SJSA1 (cell line): Measurements from ENCODE around the gene AMN. TPM values are rescaled to one million over a fixed set of nuclear protein-coding genes. Genes with fewer than 3 reads are reported as not detected.
A peak's percentile ranks its signal among the peaks of the same experiment; 100 is the strongest.

Experiments
- DNase-seq, 2 experiments: peaks; one replicate each; pipeline ENCODE4 v3.0.0-alpha.2; 2015 to 2020; ENCODE audit warnings: low spot score in 2 of 2, low read depth in 1 of 2
- H3K27ac ChIP-seq: fragments of 250-450 bp; sonication (Bioruptor Pico); 2 replicates; pipeline ENCODE4 v1.5.1; 2020; ENCODE audit warnings: mild to moderate bottlenecking, moderate library complexity
- H3K27me3 ChIP-seq: fragments of 250-450 bp; sonication (Bioruptor Pico); replicated peaks from 2 replicates; pipeline ENCODE4 v1.5.1; 2020; ENCODE audit warnings: mild to moderate bottlenecking, moderate library complexity
- H3K36me3 ChIP-seq: fragments of 250-450 bp; sonication (Bioruptor Pico); 2 replicates; pipeline ENCODE4 v1.5.1; 2020; ENCODE audit warnings: mild to moderate bottlenecking
- H3K4me1 ChIP-seq: fragments of 250-450 bp; sonication (Bioruptor Pico); replicated peaks from 2 replicates; pipeline ENCODE4 v1.6.1; 2021; ENCODE audit warnings: mild to moderate bottlenecking
- H3K4me3 ChIP-seq: fragments of 250-450 bp; sonication (Bioruptor Pico); 2 replicates; pipeline ENCODE4 v1.5.1; 2020; ENCODE audit warnings: mild to moderate bottlenecking
- H3K9me3 ChIP-seq: fragments of 250-450 bp; sonication (Bioruptor Pico); replicated peaks from 2 replicates; pipeline ENCODE4 v1.5.1; 2020; ENCODE audit warnings: mild to moderate bottlenecking
- total RNA-seq: library from RNA; depleted of rRNA; stranded (reverse); fragments of >200 nt; shearing (Covaris generic); gene quantifications from 2 replicates; pipeline ENCODE4 v1.2.3, GENCODE V29; 2014

AMN gene
- total RNA-seq, 1 experiment from 2014 or later, result not detected

DNA sequence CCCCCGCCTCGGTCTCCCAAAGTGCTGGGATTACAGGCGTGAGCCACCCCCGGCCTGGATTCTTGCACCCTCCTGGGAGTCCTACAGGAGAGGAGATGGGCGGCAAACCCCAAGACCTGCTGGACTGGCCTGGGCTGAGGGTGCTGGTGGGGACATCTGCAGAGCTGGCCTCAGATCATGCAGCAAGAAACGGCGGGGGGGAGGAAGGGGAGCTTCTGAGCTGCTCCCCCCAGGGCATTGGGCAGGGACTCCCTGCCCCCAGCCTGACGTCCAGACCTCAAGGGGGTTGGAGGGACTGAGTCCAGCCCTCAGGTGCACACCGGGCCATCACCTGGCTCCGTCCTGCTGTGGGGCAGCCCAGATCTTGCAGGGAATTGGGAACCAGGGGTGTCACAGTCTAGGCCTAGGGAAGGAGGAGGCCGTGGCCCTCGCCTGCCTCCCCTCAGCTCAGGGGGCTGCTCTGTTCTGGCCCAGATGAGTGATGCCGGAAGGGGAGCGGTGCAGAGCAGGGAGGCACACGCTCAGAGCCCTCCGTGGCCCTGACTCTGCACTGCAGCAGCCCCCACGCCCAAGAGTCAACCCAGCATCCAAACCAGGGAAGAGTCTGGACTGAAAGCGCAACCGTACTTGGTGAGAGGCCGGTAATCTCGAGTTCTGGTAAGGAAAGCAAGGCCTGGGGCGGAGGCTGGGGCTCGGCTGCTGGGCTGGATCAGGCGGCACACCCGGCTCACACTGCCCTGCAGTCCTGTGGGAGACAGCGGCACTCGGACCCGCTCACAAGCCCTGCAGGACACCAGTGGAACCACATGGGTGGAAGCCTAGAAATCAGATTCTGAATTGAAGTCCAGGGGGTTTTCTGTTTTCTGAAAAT is 8.9 kb upstream of the AMN start:
- Histone ChIP-seq H3K9me3 (no peaks in the 10 kb centered on the region), H3K27ac (no peak overlapping the region), H3K36me3 (no peaks in the 10 kb centered on the region), H3K4me1 (no peaks in the 10 kb centered on the region), H3K27me3 (no peaks in the 10 kb centered on the region), H3K4me3 (no peak overlapping the region)
- DNase-seq, result no peak

DNA sequence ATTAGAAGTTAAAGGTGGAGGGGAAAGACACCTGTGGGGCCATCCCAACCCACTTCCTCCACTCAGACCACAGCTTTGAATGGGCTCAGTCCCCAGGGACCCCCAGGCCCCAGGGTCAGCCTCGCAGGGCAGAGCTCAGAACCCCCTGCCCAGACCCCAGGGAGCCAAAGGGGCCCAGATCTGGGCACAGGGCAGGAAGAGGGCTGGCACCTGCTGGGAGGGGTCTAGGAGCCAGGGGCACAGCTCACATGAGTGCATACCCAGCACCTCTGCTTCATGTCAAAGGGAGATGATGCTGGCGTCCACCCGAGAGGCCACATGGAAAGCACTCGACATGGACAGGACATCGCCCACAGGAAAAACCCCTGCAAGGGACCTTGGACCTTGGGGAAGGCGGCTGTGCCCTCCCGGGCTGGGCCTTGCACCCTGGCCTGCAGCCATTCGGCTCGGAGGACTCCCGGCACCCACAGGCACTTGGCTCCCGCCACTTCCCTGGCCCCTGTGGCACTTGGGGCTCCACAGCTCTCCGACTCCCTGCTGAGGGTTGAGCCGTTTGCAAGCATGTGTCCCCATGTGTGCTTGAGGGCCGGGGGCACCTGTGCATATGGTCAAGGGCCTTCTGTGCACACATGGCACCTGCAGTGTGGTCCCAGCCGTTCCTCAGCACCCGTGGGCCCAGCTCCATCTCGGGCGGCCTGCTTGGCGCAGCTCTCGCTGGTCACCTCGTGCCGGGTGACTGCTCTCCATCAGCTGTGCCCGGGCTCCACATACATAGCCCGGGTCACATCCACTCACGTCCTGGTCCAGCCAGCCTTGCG is 7.8 kb upstream of the AMN start:
- DNase-seq, result no peak
- no peaks in the 10 kb centered on the region for H3K9me3 ChIP-seq
- H3K4me3 ChIP-seq, result no peak overlapping the region
- H3K27me3 ChIP-seq, result no peaks in the 10 kb centered on the region
- H3K36me3 ChIP-seq, result no peaks in the 10 kb centered on the region
- H3K4me1 ChIP-seq, result no peaks in the 10 kb centered on the region
- no peak overlapping the region for H3K27ac ChIP-seq

DNA sequence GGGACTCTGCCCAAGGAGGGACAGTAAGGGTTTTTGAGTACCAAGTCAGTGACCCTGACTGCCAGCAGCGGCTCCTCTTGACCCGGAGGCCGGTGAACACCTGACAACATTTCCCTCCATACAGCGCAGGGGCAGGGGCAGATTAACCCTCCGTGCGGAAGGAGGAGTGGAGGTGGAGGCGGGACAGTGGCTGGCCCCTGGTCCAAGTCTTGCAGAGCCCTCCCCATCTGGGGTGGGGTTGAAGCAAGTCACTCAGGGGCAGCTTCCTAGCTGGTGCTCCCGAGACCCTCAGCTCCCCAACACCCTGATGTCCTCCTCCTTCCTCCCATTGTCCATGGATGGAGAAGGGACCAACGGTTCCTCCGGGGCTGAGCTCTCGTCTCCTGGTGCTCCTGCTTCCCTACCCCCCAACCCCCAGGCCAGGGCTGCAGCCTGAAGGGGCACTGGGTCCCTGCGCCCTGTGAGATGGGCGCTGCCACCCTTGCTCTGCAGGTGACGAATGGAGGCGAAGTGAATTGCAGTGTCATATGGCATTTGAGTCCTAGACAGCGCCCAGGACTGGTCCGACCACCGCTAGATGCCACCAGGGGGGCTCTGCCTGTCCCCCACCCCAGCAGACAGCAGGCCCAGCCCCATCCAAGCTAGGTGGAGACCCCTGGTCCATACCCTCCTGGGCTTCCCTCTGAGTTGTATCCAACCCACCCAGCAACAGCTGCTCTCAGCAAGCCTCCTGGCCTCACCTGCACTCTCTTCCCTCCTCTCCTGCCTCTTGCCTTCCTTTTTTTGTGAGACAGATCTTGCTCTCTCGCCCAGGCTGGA is 7.0 kb upstream of the AMN start:
- no peaks in the 10 kb centered on the region for H3K27me3 ChIP-seq
- no peaks in the 10 kb centered on the region for H3K9me3 ChIP-seq
- no peak overlapping the region for H3K27ac ChIP-seq
- no peak overlapping the region for H3K4me3 ChIP-seq
- no peaks in the 10 kb centered on the region for H3K36me3 ChIP-seq
- DNase-seq, result no peak
- no peaks in the 10 kb centered on the region for H3K4me1 ChIP-seq

DNA sequence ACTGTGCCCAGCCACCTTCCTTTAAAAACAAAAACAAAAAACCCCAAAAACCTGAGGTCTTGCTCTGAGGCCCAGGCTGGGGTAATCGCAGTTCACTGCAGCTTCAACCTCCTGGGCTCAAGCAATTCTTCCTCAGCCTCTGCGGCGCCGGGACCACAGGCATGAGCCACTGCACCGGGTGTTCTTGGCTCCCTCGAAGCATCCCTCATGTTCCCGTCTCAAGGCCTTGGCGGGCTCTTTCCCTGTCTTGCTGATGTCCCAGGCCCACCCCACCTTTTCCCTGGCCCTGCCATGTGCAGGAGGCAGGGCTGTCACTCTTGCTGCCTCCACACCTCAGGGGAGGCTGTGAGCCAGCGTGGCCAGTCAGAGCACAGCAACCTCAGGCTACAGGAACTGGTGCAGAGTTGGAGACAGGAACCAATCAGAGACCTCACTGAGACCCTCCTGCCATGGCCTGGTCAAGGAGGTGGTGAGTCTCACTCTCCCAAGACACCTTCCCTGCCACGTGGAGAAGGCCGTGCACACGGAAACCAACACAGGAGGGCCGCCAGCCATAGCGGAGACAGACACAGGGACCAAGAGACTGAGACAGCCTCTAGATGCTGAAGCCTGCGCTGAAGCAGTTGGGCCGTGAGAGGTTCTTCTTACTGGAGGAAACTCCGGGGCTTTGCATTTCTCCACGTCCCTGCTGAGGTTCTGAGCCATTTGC is 6.0 kb upstream of the AMN start:
- no peaks in the 10 kb centered on the region for H3K36me3 ChIP-seq
- H3K4me3 ChIP-seq, result no peak overlapping the region
- H3K27ac ChIP-seq, result no peak overlapping the region
- no peaks in the 10 kb centered on the region for H3K27me3 ChIP-seq
- no peak for DNase-seq
- no peaks in the 10 kb centered on the region for H3K4me1 ChIP-seq
- no peaks in the 10 kb centered on the region; the same call in 1 of the 2 replicates for H3K9me3 ChIP-seq

DNA sequence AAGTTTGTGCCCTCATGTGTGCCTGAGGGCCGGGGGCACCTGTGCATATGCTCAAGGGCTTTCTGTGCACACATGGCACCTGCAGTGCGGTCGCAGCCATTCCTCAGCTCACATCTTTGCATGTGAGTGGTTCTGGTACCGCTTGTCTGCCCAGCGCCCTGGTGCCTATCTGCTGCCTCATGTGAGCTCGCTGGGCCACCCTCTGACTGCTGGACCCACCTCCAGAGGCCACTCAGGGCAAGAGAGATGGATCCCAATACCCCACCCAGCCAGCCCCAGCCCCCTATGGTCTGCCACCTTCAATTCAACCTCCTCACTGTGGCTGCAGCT is 5.4 kb upstream of the AMN start:
- Histone ChIP-seq H3K4me1 (no peaks in the 10 kb centered on the region), H3K36me3 (no peaks in the 10 kb centered on the region), H3K9me3 (no peaks in the 10 kb centered on the region; the same call in 1 of the 2 replicates), H3K27ac (no peak overlapping the region), H3K4me3 (no peak overlapping the region), H3K27me3 (no peaks in the 10 kb centered on the region; the same call in 1 of the 2 replicates)
- DNase-seq, result no peak

DNA sequence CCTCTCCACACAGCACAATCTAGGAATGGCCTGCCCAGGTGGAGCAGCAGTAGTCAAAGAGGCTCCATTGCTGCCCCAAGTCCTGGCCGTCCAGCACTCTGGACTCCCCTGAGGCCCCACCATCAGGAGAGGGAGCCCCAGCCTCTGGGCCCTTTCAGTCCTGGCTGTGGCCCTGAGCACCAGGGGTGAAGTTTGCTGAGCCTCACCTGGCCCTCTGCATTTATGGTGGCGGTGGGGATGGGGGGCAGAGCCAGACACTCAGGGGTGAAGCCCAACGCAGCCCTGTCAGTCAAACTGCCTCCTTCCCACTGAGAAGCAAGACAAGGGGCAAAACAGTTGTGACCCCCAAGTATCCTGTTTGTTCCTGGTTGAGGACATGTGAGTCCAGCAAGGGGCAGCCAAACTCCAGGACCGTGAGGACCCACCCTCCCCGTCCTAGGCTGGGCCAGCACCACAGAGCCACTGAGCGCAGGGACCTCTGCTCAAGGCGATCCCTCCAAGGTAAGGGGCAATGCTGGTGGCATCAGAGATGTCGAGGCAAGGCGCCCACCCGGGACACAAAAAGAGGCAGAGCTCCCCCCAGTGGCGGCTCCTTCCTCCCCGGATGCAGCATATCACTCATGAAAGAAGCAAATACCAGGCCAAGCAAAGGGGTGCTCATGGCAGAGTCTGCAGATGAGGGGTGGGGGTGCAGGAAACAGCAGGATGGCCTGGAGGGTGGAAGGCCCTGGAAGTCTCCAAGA is 4.8 kb upstream of the AMN start:
- DNase-seq, result peak; percentile 44 to 63
- no peaks in the 10 kb centered on the region; the same call in 1 of the 2 replicates for H3K9me3 ChIP-seq
- no peaks in the 10 kb centered on the region for H3K36me3 ChIP-seq
- no peak overlapping the region for H3K4me3 ChIP-seq
- H3K4me1 ChIP-seq, result no peaks in the 10 kb centered on the region; the same call in 1 of the 2 replicates
- H3K27me3 ChIP-seq, result peaks cover 3% of the 10 kb centered on the region
- no peak overlapping the region for H3K27ac ChIP-seq

DNA sequence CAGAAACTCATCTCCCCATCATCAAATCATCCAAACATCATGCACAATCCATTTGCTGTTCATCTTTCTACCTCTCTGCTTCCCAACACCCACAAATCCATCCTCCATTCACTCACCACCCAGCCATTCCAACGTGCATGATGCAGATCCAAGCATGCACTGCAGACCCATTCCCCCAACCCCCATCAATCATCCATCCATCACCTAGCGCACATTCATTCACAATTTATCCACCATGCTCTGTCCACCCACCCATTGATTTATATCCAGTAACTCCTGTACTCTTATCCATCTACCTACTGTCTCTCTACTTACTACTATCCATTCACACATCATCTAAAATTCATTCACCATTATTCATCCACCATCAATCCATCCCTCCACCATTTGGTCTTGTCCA is 4.0 kb upstream of the AMN start:
- no peaks in the 10 kb centered on the region; the same call in 1 of the 2 replicates for H3K9me3 ChIP-seq
- H3K27ac ChIP-seq, result no peak overlapping the region
- no peaks in the 10 kb centered on the region; the same call in 1 of the 2 replicates for H3K4me1 ChIP-seq
- H3K27me3 ChIP-seq, result peaks cover 11% of the 10 kb centered on the region
- H3K4me3 ChIP-seq, result no peak overlapping the region
- DNase-seq, result no peak
- no peaks in the 10 kb centered on the region for H3K36me3 ChIP-seq

DNA sequence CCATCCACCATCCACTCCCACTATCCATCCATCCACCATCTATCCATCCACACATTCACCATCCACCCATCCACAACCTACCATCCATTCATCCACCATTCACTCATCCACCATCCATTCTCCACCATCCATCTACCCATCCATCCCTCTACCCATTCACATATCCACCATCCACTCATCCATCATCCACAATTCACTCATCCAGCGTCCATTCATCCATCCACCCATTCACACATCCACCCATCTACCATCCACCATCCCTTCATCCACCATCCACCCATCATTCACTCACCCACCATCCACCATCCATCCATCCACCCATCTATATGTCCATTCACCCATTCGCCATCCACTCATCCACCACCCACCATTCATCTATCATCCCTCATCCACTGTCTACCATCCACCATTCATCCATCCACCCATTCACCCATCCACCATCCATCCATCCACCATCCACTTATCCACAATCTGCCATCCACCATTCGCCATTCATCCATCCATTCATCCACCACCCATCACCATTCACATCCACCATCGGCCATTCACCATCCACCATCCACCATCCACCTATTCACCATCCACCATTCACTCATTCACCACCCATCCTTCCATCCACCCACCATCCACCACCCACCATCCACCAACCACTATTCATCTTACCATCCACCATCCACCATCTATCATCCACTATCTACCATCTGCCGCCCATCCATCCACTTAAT is 2.0 kb upstream of the AMN start:
- no peaks in the 10 kb centered on the region; the same call in 1 of the 2 replicates for H3K9me3 ChIP-seq
- DNase-seq, result no peak
- no peak overlapping the region for H3K27ac ChIP-seq
- peaks cover 22% of the 10 kb centered on the region for H3K27me3 ChIP-seq
- no peak overlapping the region for H3K4me3 ChIP-seq
- H3K36me3 ChIP-seq, result no peaks in the 10 kb centered on the region
- H3K4me1 ChIP-seq, result no peaks in the 10 kb centered on the region; the same call in 1 of the 2 replicates

DNA sequence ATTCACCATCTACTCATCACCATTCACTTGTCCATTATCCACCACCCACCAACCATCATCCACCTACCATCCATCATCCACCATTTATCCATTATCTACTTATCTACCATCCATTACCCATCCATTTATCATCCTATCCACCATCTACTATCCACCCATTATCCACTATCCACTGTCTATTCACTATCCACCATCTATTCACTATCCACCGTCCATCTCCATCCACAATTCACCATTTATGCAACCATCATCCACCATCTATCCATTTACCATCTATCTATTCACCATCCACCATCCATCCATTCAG is 1.5 kb upstream of the AMN start:
- no peaks in the 10 kb centered on the region for H3K36me3 ChIP-seq
- no peak overlapping the region for H3K4me3 ChIP-seq
- peaks cover 22% of the 10 kb centered on the region for H3K27me3 ChIP-seq
- DNase-seq, result no peak
- H3K27ac ChIP-seq, result no peak overlapping the region
- no peaks in the 10 kb centered on the region; the same call in 1 of the 2 replicates for H3K4me1 ChIP-seq
- H3K9me3 ChIP-seq, result no peaks in the 10 kb centered on the region; the same call in 1 of the 2 replicates

DNA sequence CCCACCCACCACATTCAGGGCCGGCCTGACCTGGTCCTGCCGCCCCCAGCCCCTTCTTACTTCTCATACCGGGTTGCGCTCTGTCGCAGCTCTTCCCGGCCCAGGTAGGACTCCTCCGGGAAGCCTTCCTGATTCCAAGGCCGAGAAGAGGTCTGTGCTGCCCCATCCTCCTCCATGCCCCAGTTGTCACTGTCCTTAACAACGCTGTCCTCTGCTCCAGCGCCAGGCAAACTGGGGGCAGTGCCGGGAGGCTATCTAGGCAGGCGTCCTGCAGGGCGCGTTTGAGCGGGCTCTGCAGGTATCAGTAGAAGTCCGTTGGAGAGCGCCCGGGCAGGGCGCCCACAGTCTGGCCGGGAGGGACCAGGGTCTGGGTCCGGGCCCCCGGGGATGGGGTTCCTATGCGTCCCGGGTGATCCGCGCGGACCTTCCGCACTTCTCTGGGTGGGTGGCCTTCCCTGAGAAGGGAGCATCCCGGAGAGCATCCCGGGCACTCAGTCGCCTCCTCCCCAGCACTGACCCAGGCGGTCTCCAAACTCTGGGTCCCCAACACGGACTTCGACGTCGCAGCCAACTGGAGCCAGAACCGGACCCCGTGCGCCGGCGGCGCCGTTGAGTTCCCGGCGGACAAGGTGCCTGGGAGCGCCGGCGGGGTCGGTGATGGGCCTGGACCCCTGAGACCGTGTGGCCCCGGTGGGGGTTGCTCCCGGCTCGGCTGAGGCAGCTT is 900 bp downstream of the AMN start:
- no peak for DNase-seq
- H3K4me1 ChIP-seq, result no peaks in the 10 kb centered on the region; the same call in none of the 2 replicates
- no peaks in the 10 kb centered on the region; the same call in 1 of the 2 replicates for H3K9me3 ChIP-seq
- H3K27ac ChIP-seq, result no peak overlapping the region
- H3K36me3 ChIP-seq, result no peaks in the 10 kb centered on the region
- peaks cover 28% of the 10 kb centered on the region for H3K27me3 ChIP-seq
- no peak overlapping the region for H3K4me3 ChIP-seq

DNA sequence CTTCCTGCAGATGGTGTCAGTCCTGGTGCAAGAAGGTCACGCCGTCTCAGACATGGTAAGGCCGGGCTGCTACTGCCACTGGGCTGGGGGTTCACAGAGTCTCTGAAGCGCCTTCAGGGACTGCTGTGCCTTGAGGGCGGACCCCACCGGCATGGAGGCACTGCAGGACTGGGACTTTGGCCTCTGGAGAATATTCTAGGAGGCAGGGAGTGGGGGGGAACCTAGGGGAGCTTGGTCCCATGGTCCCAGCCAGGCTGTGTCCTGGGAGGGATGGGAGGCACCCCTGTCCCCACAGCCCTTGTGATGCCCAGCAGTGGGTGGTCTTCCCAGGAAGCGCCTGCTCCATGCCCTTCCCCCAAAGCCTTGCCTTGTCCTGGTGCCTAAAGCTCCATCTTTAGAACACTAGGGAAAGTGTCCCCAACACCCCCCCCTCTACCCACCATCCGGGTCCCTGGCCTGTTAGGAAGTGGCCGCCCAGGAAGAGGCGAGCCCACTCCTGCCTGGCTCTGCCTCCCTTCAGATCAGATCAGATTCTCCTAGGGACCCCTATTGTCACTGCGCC is 1.5 kb downstream of the AMN start:
- peaks cover 34% of the 10 kb centered on the region for H3K27me3 ChIP-seq
- DNase-seq, result no peak
- no peaks in the 10 kb centered on the region; the same call in 1 of the 2 replicates for H3K9me3 ChIP-seq
- H3K27ac ChIP-seq, result no peak overlapping the region
- no peaks in the 10 kb centered on the region for H3K36me3 ChIP-seq
- H3K4me3 ChIP-seq, result no peak overlapping the region
- peaks cover 6% of the 10 kb centered on the region for H3K4me1 ChIP-seq
